Measurements from ENCODE around the gene TBC1D14.

Gene TBC1D14

DNA sequence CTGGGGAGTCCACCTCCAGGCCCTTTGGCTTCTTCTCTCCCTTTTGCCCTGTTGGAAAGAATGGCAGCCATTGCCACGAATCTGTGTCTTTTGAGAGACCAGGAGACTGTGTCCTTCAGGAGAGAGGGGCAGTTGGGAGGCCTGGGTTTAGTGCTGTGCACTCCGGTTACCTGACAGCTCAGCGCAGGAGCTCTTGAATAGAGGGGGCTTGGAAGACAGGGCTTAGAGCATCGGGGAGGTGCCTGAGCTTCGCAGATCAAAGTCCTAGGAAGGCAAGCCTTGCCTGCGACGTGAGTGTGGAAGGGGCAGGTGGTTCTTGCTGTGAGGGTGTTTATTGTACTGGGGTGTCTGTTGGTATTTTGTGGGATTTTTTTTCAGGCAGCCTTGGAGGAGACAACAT lies 91.6 kb downstream of the TBC1D14 start:
- no peak for DNase-seq (ENCODE audit: low read depth)

DNA sequence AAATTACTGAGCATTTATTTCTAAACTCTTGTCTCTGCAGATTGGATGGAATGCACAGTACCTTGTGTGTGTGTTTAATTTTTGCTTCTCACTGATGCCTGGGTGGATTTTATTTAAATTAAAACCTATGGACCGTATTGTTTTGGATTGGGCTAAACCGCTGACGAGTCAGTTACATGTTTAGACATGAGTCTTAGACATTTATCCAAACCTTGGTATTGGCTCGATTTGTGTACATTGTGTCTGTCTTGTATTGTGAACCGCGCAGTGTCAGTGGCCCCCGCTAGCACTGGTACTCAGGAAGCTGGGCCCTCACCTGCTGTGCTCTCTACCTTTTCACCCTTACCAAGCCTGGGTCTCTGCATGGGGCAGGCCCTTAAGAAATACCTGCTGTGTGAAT lies 92.7 kb downstream of the TBC1D14 start:
- no peak for DNase-seq (ENCODE audit: low read depth)

DNA sequence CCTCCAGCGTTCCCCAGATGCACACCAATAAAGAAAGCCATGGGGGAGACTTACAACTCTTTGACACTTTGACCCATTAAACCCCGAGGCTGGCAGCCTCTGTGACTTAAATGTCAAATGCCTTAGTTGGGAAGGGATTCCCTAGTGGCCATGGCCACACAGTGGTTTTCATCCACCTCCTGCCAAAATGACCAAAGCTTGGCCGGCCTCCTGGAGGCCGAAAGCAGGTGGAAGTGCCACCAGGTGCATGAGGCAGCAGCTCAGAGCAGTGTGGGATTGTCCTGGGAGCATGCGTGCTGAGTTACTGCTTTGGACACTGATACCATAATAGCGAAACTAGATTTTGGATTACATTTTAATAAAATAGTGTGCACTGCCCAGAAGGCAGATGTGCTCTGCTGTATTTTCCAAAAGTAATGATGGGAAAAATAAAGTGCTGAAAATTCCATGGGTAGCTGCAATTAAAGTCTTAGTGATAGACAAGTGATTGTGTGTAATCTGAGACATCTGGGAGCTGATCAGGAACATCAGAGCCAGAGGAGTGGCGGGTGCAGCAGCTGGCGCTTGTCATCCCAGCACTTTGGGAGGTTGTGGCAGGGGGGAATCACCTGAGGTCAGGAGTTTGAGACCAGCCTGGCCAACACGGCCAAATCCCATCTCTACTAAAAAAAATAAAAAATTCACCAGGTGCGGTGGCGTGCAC lies 93.7 kb downstream of the TBC1D14 start:
- DNase-seq (ENCODE audit: low read depth): no peak

DNA sequence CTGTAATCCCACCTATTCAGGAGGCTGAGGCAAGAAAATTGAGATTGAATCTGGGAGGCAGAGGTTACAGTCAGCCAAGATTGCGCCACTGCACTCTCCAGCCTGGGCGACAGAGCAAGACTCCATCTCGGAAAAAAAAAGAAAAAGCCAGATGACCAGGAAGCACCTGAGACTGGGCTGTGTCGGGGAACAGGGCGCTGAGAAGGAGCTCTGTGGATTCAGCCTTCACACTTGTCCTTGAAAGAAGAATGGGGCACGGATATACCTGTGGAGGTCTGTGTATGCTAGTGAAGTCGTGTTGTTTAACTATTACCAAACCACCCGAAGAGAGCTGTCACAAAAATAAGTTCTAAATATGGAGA lies 94.2 kb downstream of the TBC1D14 start:
- DNase-seq (ENCODE audit: low read depth): no peak

DNA sequence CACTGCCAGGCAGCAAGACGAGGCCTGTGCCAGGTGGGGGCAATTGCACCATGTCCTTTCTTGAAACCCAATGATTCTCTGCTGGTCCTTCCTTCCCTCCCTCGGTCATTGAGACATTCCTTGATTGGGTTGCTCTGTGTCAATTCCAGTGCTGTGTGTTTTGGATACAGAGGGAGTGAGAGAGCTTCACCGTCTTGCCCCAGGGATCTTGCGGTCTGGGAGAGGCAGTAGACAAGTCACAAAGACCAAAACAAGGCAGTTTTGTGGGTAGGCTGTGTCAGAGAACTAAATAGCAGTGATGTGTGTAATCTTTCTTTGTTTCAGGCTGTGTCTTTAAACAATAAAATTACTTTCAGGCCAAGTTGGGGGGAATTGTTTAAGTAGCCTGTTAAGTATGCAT lies 94.7 kb downstream of the TBC1D14 start:
- no peak for DNase-seq (ENCODE audit: low read depth)

DNA sequence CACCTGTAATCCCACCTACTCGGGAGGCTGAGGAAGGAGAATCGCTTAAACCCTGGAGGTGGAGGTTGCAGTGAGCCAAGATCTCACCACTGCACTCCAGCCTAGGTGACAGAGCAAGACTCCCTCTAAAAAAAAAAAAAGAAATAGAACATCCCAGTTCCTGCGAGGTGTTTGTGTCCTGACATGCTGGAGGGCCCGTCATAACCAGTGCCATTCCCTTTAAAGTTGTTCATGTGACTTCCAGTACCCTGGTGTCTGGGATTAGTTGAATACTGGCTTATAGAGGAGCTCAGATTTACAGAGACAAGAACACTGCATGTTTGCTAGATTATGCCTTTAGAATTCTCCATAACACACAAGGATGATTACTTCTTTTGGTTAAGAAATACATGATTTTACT lies 95.9 kb downstream of the TBC1D14 start:
- no peak for DNase-seq (ENCODE audit: low read depth)

DNA sequence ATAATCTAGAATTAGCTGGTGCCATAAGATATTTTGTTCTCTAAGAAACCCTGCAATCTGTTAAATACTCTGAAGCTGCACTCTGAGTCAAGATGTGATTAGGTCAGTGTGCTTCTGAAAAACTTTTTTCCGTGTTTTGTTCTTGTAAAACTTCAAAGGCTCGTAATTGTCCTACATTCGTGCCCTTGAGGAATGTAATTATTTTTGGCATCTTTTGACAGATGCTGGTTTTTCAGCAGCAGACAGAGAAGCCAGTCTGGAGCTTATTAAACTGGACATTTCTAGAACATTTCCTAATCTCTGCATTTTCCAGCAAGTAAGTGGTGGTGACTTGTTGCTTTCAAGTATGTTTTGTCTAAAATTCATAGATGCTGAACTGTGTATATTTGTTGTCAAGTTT lies 96.8 kb downstream of the TBC1D14 start:
- no peak for DNase-seq (ENCODE audit: low read depth)

DNA sequence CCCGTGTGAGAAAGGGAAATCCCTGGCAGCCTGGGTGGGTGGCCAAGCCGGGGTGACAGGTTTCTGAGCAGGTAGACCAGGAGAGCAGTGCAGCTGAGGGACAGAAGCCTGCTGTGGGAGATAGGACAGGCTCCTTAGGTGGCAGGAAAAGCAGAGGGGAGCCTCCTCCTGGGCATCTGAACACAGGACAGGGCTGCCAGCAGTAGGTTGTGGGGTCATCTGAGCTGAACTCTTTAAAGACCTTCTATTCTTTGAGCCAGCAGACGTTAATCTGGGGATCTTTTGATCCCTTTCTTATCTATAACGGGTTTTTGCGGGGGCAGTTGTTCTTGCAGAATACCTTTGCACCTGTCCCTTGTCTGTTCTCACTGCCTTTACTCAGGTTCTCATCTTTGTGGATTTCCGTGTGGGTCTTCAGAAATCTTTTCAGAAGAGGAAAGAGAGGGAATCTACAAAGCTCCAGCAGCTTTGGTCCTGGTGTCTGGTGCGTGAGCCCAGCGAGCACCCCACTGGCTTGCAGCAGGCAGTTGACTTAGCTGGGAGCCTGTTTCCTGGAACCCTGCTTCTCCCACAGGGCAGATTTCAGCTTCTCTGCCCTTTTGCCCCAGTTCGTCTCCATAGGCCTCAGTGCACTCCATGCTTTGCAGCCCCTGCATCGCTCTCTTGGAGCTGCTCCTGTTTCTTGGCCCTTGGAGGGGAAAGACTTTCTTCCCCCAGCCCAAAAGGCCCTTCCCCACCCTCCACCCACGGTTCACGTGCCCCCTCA lies 97.7 kb downstream of the TBC1D14 start:
- no peak for DNase-seq (ENCODE audit: low read depth)

DNA sequence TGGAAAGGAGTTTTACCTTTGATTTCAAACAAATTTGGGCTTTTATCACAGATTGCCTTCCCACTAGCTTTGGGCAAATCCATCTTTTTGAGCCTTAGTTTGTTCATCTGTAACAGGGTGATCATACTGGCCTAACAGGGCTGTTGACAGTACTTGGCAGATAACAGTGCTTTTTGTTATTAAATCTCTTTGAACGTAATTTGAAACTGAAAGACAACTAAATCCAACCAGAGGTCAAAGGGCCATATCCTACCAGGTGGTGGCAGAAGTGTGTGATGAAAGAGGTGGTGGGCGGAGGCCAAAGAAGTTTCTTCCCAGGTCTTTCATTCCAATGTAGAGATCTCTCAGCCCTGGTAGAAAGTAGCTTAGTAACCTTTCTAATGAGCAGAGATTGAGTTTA lies 98.3 kb downstream of the TBC1D14 start:
- no peak for DNase-seq (ENCODE audit: low read depth)

DNA sequence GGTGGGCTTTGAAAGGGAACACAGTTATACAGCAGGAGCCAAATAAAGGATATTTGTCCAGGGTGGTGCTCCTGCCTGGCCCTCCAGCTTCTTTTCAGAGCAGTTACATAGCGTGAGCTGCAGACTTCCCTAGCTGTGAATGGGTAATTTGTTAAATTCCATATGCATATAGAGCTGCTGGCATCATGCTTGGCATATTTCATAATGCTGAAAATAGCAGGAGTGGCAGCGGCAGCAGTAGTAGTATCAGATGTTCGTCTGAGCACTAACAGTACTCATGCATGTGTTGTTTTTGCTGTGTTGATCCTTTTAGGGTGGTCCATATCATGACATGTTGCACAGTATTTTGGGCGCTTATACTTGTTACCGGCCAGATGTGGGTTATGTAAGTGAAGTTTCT lies 99.9 kb downstream of the TBC1D14 start:
- DNase-seq (ENCODE audit: low read depth): no peak

DNA sequence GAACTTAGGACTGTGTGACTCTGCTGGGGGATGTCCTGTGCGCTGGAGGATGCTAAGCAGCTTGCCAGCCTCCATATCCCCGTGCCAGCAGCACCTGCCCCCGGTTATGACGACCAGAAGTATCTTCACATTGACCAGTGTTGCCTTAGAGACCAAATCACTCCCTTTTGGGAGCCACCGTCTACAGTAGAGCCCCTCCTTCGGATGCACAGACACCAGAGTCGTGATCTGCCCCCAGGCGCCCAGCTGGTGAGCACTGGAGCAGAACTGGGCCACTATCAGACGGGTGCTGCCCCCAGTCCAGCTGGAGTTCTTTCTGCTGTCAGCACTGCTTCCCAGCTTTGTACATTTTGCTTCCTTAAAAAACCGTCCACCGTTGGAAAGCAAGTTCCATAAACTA lies 103.5 kb downstream of the TBC1D14 start:
- DNase-seq (ENCODE audit: low read depth): no peak

DNA sequence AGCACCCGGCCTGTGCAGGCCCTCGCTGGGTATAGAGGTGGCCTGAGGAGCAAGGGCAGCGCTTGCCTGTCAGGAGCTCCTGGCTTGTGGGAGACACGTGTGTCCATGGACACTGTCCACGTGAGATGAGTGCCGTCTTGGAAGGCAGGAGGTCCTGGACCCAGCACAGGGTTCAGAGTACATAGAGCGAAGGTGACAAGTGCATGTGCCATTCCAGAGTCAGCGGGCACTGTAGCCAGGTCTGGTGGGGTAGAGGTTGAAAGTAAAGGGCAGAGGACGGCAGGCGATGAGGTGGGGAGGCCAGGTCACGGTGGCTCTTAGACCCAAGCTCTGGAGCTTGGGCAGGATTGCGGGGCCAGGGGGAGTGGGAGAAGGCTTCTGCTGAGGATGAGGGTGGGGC lies 105.2 kb downstream of the TBC1D14 start:
- DNase-seq (ENCODE audit: low read depth): no peak

DNA sequence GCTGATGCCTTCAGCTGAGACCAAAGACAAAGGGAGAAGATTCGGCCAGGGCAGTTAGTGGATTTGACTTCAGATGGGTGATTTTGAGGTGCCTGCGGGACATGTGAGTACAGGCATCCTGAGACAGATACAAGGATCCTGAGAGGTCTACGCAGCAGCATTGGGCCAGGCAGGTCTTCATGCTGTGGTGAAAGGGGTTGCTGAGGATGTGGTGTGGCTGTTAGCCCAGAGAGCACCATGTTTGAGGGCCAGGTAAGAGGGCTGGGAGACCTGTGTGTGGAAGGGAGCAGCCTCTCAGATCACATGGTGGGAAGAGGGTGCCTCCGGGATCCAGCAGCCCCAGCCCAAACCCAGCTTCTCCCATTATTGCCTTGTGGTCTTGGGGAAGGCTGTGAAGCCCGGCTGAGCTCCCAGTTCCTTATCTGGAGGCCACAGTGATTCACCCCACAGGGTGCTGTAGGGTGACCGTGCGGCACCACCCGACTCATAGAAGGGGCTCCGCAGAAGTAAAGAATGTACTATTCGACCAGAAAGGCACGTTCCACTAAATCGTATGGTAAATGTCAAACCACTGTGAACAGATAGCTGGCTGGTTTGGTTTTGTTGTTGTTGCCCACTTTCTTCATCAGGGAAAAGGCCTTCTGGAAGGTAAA lies 105.9 kb downstream of the TBC1D14 start:
- no peak for DNase-seq (ENCODE audit: low read depth)

DNA sequence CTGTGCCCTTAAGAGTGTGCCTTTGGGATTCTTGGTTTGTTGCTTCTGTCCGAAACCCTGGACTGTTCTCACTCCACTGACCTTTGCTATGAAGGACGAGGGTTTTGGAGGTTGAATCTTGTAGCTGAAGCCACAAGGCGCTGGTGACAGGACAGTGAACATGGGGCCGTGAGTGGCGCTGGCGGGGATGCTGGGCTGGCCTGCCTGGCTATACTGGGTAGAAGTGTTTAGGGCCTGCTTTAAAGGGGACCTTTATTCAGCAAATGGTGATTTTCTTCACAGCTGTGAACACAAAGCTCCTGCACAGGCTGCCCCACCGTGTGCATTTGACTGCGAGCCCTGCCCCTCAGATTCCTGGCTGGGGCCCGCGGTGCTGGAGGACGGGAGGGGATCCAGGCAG lies 106.5 kb downstream of the TBC1D14 start:
- no peak for DNase-seq (ENCODE audit: low read depth)

DNA sequence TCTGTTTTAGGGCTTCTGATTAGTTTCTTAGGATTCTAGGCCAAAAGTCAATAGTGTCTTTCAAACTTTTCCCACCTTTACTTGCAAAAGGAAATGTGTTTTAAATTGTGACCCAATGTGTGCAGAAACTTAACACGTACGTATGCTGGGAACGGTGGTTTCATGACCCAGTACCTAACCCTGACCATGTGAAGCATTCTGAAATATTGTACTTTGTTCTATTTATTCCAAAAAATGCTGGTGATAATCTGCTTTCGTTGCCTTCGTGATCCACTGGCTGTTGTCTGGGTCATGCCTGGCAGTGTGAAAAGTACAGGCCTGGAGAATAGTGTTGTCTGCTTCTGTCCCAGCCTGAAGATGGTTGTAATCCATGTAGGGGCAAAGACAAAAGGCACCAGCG lies 106.9 kb downstream of the TBC1D14 start:
- no peak for DNase-seq (ENCODE audit: low read depth)

DNA sequence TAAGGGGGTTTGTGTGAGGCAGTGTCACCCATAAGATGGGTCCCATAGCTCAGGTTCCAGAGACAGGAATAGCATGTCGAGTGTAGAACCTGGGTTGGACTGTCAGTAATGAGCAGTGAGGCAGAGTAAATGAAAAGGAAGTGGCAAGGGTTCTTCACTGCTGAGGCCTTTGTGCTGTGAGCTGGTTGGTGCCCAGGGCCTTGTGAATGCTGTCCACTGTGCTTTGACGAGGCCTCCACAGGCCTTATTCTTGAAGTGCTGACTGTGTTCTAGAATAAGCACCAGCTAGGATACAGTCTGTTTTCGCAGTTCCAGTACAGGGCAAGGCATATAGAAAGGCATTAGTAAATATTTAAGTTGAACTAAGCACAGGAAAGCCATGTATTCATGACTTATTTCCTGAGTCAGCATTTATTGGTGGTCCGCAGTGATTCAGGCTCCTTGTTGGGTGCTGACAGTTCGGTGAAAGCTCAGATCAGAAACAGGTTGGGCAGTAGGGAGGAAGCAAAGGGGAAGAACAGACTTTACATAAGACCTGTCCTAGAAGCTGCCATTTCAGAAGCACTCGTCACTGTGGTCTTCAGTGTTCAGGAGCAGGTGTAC lies 107.9 kb downstream of the TBC1D14 start:
- DNase-seq (ENCODE audit: low read depth): no peak

DNA sequence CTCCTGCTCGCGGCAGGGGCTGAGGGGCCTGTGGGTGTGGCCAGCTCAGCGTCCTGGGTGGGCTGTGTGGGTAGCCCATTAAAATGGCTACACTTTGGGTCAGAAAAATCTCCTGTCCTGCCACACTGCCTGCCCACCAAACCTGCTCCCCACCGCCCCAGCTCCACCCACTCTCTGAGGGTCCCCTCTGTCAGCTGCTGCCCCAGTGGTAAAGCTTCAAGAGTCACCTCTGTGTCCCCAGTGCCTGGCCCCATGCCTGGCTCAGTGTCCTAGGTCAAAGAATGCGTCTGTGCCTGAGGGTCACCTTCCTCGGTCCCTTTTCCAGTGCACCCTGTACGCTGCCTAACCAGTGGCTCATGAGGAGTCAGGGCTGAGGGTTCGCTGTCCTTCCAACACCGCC lies 108.7 kb downstream of the TBC1D14 start:
- DNase-seq (ENCODE audit: low read depth): no peak

DNA sequence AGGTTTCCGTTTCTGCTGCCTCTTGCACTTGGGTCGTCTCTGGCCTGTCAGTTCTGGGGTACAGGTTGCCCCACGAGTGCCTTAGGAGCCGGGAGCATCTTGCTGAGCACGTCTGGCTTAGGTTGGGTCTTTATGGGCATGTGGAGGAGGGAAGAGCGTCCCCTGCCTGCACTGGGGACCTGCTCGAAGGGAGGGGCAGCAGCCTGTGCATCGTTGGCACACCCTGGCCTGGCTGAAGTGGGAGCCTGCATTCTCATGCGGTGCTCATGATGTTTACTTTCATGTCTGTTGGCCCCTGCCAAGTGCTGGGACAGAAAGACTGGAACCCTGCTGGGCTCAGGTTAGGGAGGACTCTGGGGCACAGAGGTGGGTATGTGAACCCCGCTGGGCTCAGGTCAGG lies 109.7 kb downstream of the TBC1D14 start:
- no peak for DNase-seq (ENCODE audit: low read depth)

DNA sequence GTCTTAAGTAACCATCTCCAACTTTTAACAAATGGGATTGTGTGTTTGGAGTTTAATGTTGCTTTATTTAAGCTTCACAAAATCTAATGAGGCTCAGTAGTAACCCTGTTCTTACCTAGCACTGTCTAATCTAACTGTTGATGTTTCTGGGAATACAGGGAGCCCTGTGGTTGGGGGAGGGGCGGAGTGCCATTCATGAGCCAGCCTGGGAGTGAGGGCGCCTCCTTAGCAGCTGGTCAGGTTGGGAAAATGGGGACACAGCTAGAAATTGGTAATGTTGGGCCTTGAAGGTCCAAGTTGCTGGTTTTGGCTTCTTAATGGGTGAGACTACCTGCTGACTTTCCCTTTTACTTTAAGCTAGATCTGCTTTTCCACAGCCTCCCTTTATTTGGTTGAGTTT lies 110.7 kb downstream of the TBC1D14 start:
- DNase-seq (ENCODE audit: low read depth): no peak

DNA sequence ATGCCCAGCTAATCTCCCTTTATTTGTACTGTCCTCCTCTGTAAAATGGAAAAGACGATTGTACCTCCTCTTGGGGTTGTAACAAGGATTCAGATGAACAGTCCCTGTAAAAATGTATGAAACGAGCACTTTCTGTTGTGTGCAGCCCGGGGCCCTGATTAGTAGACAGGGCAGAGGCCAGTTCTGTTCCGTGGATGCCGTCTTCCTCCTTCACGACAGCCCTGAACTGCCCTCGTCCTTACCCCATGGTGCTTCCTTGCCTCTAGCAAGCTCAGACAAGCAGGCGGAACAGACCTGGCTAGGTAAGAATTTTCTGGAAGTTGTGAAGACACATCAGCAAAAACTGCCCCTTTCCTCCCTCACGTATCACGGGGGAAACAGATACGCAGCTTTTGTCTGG lies 111.2 kb downstream of the TBC1D14 start:
- no peak for DNase-seq (ENCODE audit: low read depth)

DNA sequence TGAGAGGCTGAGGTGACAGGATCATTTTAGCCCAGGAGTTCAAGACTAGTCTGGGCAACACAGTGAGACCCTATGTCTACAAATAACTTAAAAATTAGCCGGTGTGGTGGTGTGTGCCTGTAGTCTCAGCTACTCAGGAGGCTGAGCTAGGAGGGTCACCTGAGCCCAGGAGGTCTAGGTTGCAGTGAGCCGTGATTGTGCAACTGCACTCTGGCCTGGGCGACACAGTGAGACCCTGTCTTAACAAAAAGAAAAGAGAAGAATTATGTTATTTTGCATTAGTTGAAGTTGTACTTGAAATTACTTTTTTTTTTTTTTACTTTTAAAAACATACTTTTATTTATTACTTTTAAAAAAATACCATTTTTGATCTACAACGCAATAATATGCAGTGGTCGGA lies 111.7 kb downstream of the TBC1D14 start:
- no peak for DNase-seq (ENCODE audit: low read depth)

DNA sequence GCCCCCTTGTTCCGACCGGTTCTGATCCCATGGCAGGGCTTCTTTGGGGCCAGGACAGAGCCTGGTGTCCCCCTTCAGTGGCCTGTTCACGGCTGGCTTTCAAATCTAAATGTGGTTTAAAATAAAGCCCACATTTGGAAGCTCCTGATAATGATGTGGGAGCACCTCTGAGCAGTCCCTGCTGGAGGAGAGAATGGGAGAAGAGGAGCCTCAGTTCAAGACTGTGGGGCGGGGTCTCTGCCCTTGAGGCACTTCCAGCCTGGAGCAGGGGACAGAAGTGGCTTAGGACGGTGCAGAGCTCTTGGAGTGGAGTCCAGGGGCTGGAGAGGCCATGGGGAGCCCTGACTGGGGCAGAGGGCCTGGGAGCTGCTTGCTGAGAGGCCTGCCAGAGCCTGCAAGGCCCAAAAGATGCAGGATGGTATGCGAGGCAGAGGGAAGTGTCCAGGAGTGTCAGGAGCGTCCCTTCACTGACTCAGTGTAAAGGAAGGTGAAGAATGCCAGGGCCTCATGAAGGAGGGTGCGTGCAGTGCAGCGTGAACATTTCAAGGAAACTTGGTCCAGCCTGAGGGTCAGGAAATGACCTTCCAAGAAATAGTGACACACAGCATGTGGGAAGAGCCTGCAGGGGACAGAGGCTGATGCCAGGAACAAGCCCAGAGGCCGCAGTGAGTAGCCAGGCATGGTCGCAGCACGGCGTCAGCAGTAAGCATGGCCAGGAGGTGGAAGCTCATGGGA lies 112.5 kb downstream of the TBC1D14 start:
- DNase-seq (ENCODE audit: low read depth): no peak

Measured in stimulated activated CD8-positive, alpha-beta memory T cell treated with anti-CD3 and anti-CD28 coated beads, Interleukin-15, amount 100 ng/mL, for 24 hours (primary cell).